ENCODE data around the gene CBX6. TPM values are rescaled to one million over a fixed set of nuclear protein-coding genes. Genes with fewer than 3 reads are reported as not detected.

Gene CBX6
- total RNA-seq, 2 experiments from 2014 or later = 45.2 to 67.2 TPM

DNA sequence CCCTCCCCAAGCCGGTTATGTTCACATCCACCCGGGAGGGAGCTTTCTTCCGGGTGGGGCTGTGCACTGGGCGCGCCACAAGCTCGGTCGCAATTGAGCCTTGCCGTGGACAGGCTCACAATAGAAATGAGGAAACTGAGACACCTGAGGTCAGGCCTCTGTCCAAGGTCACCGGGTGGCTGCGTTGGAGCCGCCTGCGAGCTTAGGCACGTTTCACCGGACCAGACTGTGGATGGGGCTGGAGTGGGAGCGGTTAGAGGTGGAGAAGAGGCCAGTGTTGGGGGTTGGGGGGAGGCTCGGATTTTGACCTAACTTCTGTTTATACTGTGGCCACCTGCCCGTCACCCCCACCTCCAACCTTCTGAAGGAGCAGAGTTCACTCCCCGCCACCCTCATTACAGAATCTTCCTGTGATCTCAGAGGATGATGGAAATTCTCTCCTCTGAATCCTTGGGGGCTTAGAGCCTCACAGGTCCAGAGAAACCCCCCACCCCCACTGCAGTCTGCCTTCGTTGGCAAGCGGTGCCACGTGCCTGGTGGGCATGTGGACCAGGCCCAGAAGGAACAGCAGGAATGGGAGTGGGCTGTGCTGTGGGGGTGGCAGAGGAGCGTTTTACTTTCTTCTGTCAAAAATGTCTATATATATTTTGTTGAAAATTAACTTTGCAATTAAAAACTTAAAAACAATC is 27.6 kb downstream of the CBX6 start:
- no peaks in the 10 kb centered on the region for H3K9me3 ChIP-seq (ENCODE audit: low read length)
- no peak overlapping the region for H3K4me3 ChIP-seq (ENCODE audit: low read depth, low read length, poor library complexity, severe bottlenecking)
- POLR2A ChIA-PET = no interaction called here
- CTCF ChIA-PET (ENCODE audit: unreplicated experiment) = no interaction called here
- no peaks in the 10 kb centered on the region for H3K79me2 ChIP-seq (ENCODE audit: insufficient read depth, low read depth, low read length)
- intact Hi-C loops (cut with micrococcal nuclease; ENCODE audit: unreplicated experiment) = no loop called here
- no TSS peak for BruUV-seq (replicated peaks)
- no peak overlapping the region for H2AFZ ChIP-seq (ENCODE audit: low read length)
- H3K4me2 ChIP-seq (ENCODE audit: low read length) = no peak overlapping the region
- DNase-seq (ENCODE audit: low spot score) = no peak
- no peaks in the 10 kb centered on the region for H3K4me1 ChIP-seq (ENCODE audit: insufficient read depth, low read length, poor library complexity, severe bottlenecking)
- TF ChIP-seq EZH2phosphoT487 (IDR thresholded peaks at IDR 0.05; ENCODE audit: borderline replicate concordance, low read depth, low read length) = 0 out of 2 replicates have a peak, but pooled peaks have one; percentile 58
- no peak for TF ChIP-seq CTCF (conservative IDR thresholded peaks at IDR 0.05; ENCODE audit: low read length)
- H3K27ac ChIP-seq (ENCODE audit: low read depth, low read length, poor library complexity, severe bottlenecking) = no peak overlapping the region
- no peaks in the 10 kb centered on the region for H3K36me3 ChIP-seq (ENCODE audit: insufficient read depth, low read length)
- no peaks in the 10 kb centered on the region for H4K20me1 ChIP-seq (ENCODE audit: insufficient read depth, low read length)
- no peaks in the 10 kb centered on the region for H3K9me2 ChIP-seq (ENCODE audit: insufficient read depth, low read length)

DNA sequence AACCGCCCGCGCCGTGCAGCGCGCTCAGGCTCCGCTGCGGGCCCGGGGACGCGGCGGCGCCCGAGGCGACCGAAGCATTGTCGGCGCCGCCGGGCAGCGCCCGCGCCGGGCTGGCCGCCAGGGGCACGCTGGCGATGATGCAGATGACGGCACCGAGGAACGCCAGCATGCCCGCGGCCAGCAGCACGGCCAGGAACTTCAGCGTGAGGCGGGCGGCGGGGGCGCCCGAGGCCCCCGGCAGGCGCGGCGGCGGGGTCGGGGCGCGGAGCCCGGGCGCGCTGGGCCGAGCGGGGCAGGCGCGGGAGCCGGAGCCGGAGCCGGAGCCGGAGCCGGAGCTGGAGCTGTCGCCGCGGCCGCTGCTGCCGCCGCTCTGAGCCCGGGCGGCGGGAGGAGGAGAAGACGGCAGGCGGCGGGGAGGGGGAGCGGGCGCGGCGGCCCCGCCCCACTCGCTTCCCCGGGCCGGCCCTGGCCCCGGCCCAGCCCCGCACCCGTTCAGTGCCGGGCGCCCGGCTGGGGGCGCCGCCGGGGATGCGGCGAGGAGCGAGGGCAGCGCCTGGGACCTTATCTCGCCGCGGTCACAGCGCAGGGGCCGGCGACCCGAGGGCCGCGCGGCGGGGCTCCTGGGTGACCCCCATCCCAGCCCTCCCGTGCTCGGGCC is 28.2 kb downstream of the CBX6 start, which contains the start of gene NPTXR:
Gene NPTXR, minus strand, starts transcription at position 372 of the 658 bp plus-strand sequence.
- no peak within 1 kb of the TSS for H2AFZ ChIP-seq (ENCODE audit: low read length)
- intact Hi-C loops (cut with micrococcal nuclease; ENCODE audit: unreplicated experiment) = no loop called here
- no peaks in the 10 kb centered on the region for H3K79me2 ChIP-seq (ENCODE audit: insufficient read depth, low read depth, low read length)
- DNase-seq (ENCODE audit: low spot score) = no peak
- CTCF ChIA-PET (ENCODE audit: unreplicated experiment) = no interaction called here
- TF ChIP-seq EZH2phosphoT487 (IDR thresholded peaks at IDR 0.05; ENCODE audit: borderline replicate concordance, low read depth, low read length) (no peak), CTCF (conservative IDR thresholded peaks at IDR 0.05; ENCODE audit: low read length) (no peak)
- no peaks in the 10 kb centered on the region for H4K20me1 ChIP-seq (ENCODE audit: insufficient read depth, low read length)
- no peaks in the 10 kb centered on the region for H3K4me1 ChIP-seq (ENCODE audit: insufficient read depth, low read length, poor library complexity, severe bottlenecking)
- no peak within 1 kb of the TSS for H3K4me2 ChIP-seq (ENCODE audit: low read length)
- H3K9me3 ChIP-seq (ENCODE audit: low read length) = no peaks in the 10 kb centered on the region
- H3K9me2 ChIP-seq (ENCODE audit: insufficient read depth, low read length) = no peaks in the 10 kb centered on the region
- H3K36me3 ChIP-seq (ENCODE audit: insufficient read depth, low read length) = no peaks in the 10 kb centered on the region
- no TSS peak for BruUV-seq (replicated peaks)
- no peak within 1 kb of the TSS for H3K27ac ChIP-seq (ENCODE audit: low read depth, low read length, poor library complexity, severe bottlenecking)
- POLR2A ChIA-PET = no interaction called here
- no peak within 1 kb of the TSS for H3K4me3 ChIP-seq (ENCODE audit: low read depth, low read length, poor library complexity, severe bottlenecking)

DNA sequence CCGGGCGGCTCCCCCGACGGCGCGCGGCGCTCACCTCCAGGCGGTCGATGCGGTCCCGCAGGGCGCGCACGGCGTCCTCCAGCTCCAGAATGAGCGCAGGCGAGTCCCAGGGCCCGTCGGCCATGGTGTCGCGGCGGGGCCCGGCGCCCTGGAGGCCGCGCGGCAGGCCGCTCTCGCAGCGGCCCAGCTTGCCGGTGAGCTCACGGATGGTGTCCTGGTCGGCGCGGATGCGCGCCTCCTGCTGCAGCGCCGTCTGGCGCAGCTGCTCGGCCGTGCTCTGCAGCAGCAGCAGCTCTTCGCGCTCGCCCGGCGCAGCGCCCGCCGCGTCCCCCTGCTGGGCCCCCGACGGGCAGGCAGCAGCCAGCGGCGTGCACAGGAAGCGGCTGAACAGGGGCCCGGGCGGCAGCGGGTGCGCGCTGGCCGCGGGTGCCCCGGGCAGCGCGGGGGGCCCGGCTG is 28.8 kb downstream of the CBX6 start:
- no peak overlapping the region for H3K27ac ChIP-seq (ENCODE audit: low read depth, low read length, poor library complexity, severe bottlenecking)
- no peak overlapping the region for H3K4me3 ChIP-seq (ENCODE audit: low read depth, low read length, poor library complexity, severe bottlenecking)
- H3K4me1 ChIP-seq (ENCODE audit: insufficient read depth, low read length, poor library complexity, severe bottlenecking) = no peaks in the 10 kb centered on the region
- no peaks in the 10 kb centered on the region for H3K36me3 ChIP-seq (ENCODE audit: insufficient read depth, low read length)
- H3K9me3 ChIP-seq (ENCODE audit: low read length) = no peaks in the 10 kb centered on the region
- CTCF ChIA-PET (ENCODE audit: unreplicated experiment) = no interaction called here
- H4K20me1 ChIP-seq (ENCODE audit: insufficient read depth, low read length) = no peaks in the 10 kb centered on the region
- TF ChIP-seq CTCF (conservative IDR thresholded peaks at IDR 0.05; ENCODE audit: low read length) = no peak
- no peaks in the 10 kb centered on the region for H3K9me2 ChIP-seq (ENCODE audit: insufficient read depth, low read length)
- DNase-seq (ENCODE audit: low spot score) = no peak
- H3K79me2 ChIP-seq (ENCODE audit: insufficient read depth, low read depth, low read length) = no peaks in the 10 kb centered on the region
- BruUV-seq (replicated peaks) = no TSS peak
- POLR2A ChIA-PET = interaction anchor here (0.5 kb wide), 1 partner anchor 182 kb away, joined by 3 read pairs; no protein-coding TSS in a partner anchor
- no peak overlapping the region for H2AFZ ChIP-seq (ENCODE audit: low read length)
- intact Hi-C loops (cut with micrococcal nuclease; ENCODE audit: unreplicated experiment) = no loop called here
- H3K4me2 ChIP-seq (ENCODE audit: low read length) = no peak overlapping the region

Data from OCI-LY7 (cell line).